ENCODE data around the gene SRPX. TPM values are rescaled to one million over a fixed set of nuclear protein-coding genes. Genes with fewer than 3 reads are reported as not detected.

Gene SRPX
- total and polyA plus RNA-seq, 12 donors: 8.8 to 187 (median 80.0) TPM

GRCh38 chrX:38262715-38263620 lies 42.3 kb upstream of the SRPX start:
- Histone ChIP-seq H3K4me3 (no peak overlapping the region), H3K27me3 (no peaks in the 10 kb centered on the region), H3K27ac (no peak overlapping the region), H3K9me3 (replicated peaks in 1 of 3) (no peaks in the 10 kb centered on the region), H3K36me3 (replicated peaks in 1 of 2) (no peaks in the 10 kb centered on the region), H3K4me1 (replicated peaks in 1 of 2) (no peaks in the 10 kb centered on the region)
- 76 to 87% (median 83%) methylated on average over 6 to 9 of the region's 9 CpGs for WGBS, 4 donors
- TF ChIP-seq CTCF (IDR thresholded peaks at IDR 0.05): no peak
- TF ChIP-seq POLR2A (IDR thresholded peaks at IDR 0.05): no peak
- intact Hi-C loops (cut with DNase I): no loop called here
- no peak for DNase-seq

- H3K27me3 ChIP-seq: no peaks in the 10 kb centered on the region
- no peaks in the 10 kb centered on the region for H3K9me3 ChIP-seq (replicated peaks in 1 of 3)
- H3K27ac ChIP-seq: no peak overlapping the region
- DNase-seq: peak in 1 of 7 donors; percentile 2
- H3K36me3 ChIP-seq (replicated peaks in 1 of 2): no peaks in the 10 kb centered on the region
- TF ChIP-seq CTCF (IDR thresholded peaks at IDR 0.05) (peak in 3 of 6 experiments; percentile 7 to 22 (median 17)), POLR2A (IDR thresholded peaks at IDR 0.05) (no peak)
- 47 to 66% (median 63%) methylated on average over 4 of the region's 4 CpGs for WGBS, 4 donors
- intact Hi-C loops (cut with DNase I): no loop called here
- H3K4me1 ChIP-seq (replicated peaks in 1 of 2): no peaks in the 10 kb centered on the region
- no peak overlapping the region for H3K4me3 ChIP-seq
Measured at GRCh38 chrX:38260231-38260630, 39.6 kb upstream of the SRPX start.

GRCh38 chrX:38256019-38256418 lies 35.3 kb upstream of the SRPX start:
- H3K36me3 ChIP-seq (replicated peaks in 1 of 2): no peaks in the 10 kb centered on the region
- H3K4me3 ChIP-seq: no peak overlapping the region
- no peaks in the 10 kb centered on the region for H3K9me3 ChIP-seq (replicated peaks in 1 of 3)
- H3K27ac ChIP-seq: no peak overlapping the region
- H3K27me3 ChIP-seq: no peaks in the 10 kb centered on the region
- 84 to 98% (median 87%) methylated on average over 5 to 30 of the region's 30 CpGs; no CpG with 5 or more reads in 1 of the 4 donors for WGBS, 4 donors
- no peak for TF ChIP-seq CTCF (IDR thresholded peaks at IDR 0.05)
- no peak for TF ChIP-seq POLR2A (IDR thresholded peaks at IDR 0.05)
- no peak for DNase-seq
- H3K4me1 ChIP-seq (replicated peaks in 1 of 2): no peaks in the 10 kb centered on the region
- intact Hi-C loops (cut with DNase I): no loop called here

GRCh38 chrX:38249965-38250364 lies 29.3 kb upstream of the SRPX start:
- Histone ChIP-seq H3K4me3 (no peak overlapping the region), H3K36me3 (replicated peaks in 1 of 2) (no peaks in the 10 kb centered on the region), H3K9me3 (replicated peaks in 1 of 3) (no peaks in the 10 kb centered on the region), H3K27ac (no peak overlapping the region), H3K4me1 (replicated peaks in 1 of 2) (no peaks in the 10 kb centered on the region), H3K27me3 (no peaks in the 10 kb centered on the region)
- intact Hi-C loops (cut with DNase I): no loop called here
- 53 to 72% (median 63%) methylated on average over 2 of the region's 2 CpGs for WGBS, 4 donors
- TF ChIP-seq POLR2A (IDR thresholded peaks at IDR 0.05) (no peak), CTCF (IDR thresholded peaks at IDR 0.05) (no peak)
- no peak for DNase-seq
